ENCODE measurements around the gene RHNO1. TPM values are rescaled to one million over a fixed set of nuclear protein-coding genes. Genes with fewer than 3 reads are reported as not detected.

The RHNO1 gene
- total and polyA plus RNA-seq, 2 of the 8 experiments (the other 6 are each of a cell fraction or from before 2014, with no cell fraction given): 55.8 to 56.9 TPM

DNA sequence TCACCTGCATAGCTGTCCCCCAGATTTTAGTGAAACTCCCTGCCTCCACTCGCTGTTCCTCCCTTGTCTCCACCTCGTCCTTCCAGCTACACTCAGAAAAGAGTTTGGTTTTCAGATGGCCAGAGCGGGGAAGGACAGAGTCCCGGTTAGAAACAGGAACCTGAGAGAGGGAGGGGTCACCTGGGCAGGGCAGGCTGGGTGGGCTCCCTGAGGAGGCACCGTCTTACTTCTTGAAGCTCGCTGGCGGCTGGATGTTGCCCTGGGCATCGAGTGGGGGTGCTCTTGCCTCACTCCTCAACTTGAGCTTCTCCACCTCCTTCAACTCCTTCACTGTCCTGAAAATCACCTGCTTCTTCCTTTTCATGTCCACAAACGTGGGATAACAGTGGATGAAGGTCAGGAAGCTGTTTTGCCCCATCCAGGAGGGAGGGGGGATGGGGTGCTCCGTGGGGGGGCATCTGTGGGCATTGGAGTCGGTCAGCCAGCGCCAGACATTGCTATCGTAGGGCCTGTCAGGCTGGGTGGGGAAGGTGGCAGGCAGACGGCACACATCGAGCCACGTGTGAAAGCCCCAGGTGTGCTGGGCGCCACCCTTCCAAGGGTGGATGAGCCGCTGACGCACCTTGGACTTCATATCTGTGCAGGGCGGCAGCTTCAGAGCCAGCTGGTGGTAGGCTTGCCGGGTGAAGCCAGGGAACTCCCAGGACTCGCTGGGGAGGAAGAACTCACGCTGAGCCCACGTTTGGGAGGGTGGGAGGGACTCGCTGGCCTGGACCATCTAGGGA is 22.2 kb upstream of the RHNO1 start (continued):
- no peak for TF ChIP-seq EP300 (IDR thresholded peaks at IDR 0.05; ENCODE audit: borderline replicate concordance in 1 of 2, low read depth in 2 of 2, low read length in 2 of 2)
- no peak for TF ChIP-seq CREB1 (IDR thresholded peaks at IDR 0.05)
- no peak for TF ChIP-seq CHD2 (IDR thresholded peaks at IDR 0.05; ENCODE audit: low read length)
- TF ChIP-seq POU5F1 (IDR thresholded peaks at IDR 0.05; ENCODE audit: low read depth, low read length): no peak
- no peak for TF ChIP-seq ZNF274 (IDR thresholded peaks at IDR 0.05; ENCODE audit: borderline replicate concordance, extremely low read depth, low read length)
- TF ChIP-seq KDM4A (IDR thresholded peaks at IDR 0.05; ENCODE audit: low read depth, low read length, severe bottlenecking): no peak
- no peak for TF ChIP-seq GABPA (IDR thresholded peaks at IDR 0.05; ENCODE audit: borderline replicate concordance, insufficient read depth, low read length)
- no peak for TF ChIP-seq EGR1 (IDR thresholded peaks at IDR 0.05; ENCODE audit: borderline replicate concordance, low read depth, low read length)
- no peak for TF ChIP-seq TAF1 (IDR thresholded peaks at IDR 0.05; ENCODE audit: low read depth, low read length)
- TF ChIP-seq SUZ12 (IDR thresholded peaks at IDR 0.05; ENCODE audit: low read length): no peak
